Endometrial microvascular endothelial cells (primary cell): Measurements from ENCODE around the gene RBM4. TPM values are rescaled to one million over a fixed set of nuclear protein-coding genes. Genes with fewer than 3 reads are reported as not detected.
"Not testable (repeated sequence)": the region's sequence is repeated elsewhere in the genome, so short reads cannot be mapped to it uniquely, and the experiment has no call there.

ENCODE experiments used
- in situ Hi-C: cut with HindIII; loops from 2 replicates; pipeline ENCODE4 v1.10.0; 2017; ENCODE audit warnings: low sequenced_read_pairs, low pct_unique_long_range_greater_than_20kb; ENCODE audit errors: inconsistent ontology term
- total RNA-seq: library from RNA; depleted of rRNA; stranded (reverse); fragments of >200 nt; gene quantifications from one replicate; pipeline ENCODE4 v1.2.3, GENCODE V29; 2015; ENCODE audit errors: inconsistent ontology term

The RBM4 gene
- total RNA-seq, 1 donor from 2014 or later, result 135 TPM

DNA sequence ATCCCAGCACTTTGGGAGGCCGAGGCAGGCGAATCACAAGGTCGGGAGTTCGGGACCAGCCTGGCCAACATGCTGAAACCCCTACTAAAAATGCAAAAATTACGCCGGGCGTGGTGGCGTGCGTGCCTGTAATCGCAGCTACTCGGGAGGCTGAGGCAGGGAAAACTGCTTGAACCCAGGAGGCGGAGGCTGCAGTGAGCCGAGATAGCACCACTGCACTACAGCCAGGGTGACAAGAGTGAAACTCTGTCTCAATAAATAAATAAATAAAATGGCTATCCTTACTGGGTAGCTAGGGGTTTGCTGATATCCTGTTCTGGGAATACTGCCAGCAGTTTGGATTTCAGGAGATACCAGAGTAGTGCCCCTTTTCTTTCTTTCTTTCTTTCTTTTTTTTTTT, 24.4 kb upstream of the RBM4 start:
- in situ Hi-C loops, result no loop called here

GRCh38 chr11:66616379-66617154, 21.9 kb upstream of the RBM4 start, which contains the start of gene RBM14:
TSS of gene RBM14 (plus strand) at chr11:66616630. CDS start at chr11:66616721, 91 bp downstream.
- in situ Hi-C loops, result no loop called here

DNA sequence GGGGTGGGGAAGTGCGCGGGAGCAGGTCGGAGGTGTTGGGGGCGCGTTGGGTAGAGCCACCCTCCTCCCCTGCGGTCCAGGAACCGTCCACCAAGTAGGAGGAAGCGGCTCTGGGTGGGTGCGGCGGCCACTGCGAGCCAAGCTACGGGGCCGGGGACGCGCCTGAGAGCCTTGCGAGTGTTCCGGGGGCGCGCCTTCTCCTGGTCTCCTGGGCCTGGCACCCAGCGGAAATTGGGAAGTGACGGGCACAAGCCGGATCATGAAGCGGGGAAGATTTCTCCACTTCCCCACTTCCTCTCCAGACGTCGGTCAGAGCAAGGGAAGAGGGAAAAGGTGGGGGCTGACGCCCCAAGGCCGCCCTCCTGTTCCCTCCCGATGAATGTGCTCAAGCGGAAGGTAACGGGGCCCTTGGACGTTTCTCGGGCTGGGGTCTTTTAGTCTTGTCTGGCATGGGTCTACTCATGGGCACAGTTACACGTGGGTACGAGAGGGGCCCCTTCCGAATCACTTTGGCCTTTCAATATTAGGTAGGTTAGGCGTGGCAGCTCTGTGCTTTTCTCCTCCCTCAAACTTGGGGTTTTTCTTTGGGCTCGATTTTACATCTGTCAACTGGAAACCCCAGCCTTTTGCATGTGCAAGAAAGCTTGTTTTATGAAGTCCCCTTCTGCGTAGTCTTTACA, 21.2 kb upstream of the RBM4 start:
- in situ Hi-C loops, result no loop called here

DNA sequence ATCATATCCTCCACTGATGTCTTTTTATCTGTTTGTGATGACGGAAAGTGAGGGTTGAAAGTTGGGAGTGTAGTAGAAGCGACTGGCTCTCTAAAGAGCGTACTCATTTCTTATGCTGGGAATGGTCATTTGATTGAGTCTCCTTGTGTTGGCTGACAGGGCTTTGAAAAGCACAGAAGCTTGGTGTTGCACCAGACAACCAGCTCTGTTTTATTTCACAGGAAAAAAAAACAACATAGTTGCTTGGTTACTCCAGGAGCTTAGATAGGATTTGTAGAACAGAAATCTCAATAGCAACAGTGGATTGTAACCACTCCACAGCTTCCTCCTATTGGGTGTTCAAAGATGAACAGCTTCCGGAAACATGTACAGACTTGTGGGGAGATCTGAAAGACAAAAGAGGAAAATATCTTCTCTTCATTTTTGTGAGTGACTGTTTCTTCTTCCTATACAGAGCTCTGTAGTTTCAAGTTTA, 19.4 kb upstream of the RBM4 start:
- in situ Hi-C loops, result no loop called here

DNA sequence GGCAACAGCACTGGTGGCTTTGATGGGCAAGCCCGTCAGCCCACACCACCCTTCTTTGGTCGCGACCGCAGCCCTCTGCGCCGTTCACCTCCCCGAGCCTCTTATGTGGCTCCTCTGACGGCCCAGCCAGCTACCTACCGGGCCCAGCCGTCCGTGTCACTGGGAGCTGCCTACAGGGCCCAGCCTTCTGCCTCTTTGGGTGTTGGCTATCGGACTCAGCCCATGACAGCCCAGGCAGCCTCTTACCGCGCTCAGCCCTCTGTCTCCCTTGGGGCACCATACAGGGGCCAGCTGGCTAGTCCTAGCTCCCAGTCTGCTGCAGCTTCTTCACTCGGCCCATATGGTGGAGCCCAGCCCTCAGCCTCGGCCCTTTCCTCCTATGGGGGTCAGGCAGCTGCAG, 14.1 kb upstream of the RBM4 start:
- in situ Hi-C loops, result loop anchor here (10.0 kb wide), 1 partner anchor 50 kb away; the partner anchor contains the start of gene RBM4B

GRCh38 chr11:66625041-66625751, 13.3 kb upstream of the RBM4 start:
- in situ Hi-C loops, result loop anchor here (10.0 kb wide), 1 partner anchor 50 kb away; the partner anchor contains the start of gene RBM4B

GRCh38 chr11:66625752-66626149, 12.8 kb upstream of the RBM4 start:
- in situ Hi-C loops, result loop anchor here (10.0 kb wide), 1 partner anchor 49 kb away; the partner anchor contains the start of gene RBM4B

DNA sequence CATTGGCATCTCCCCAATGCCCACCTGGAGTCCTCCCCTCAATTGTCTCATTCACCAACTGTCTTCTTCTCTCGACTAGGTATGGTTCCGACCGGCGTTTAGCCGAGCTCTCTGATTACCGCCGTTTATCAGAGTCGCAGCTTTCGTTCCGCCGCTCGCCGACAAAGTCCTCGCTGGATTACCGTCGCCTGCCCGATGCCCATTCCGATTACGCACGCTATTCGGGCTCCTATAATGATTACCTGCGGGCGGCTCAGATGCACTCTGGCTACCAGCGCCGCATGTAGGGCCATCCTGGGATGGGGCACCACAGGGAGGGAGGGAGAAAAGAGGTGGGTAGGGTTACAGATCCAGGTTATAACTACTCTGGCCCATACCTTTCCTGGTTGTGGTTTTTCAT, 12.1 kb upstream of the RBM4 start:
- in situ Hi-C loops, result loop anchor here (10.0 kb wide), 1 partner anchor 48 kb away; the partner anchor contains the start of gene RBM4B

DNA sequence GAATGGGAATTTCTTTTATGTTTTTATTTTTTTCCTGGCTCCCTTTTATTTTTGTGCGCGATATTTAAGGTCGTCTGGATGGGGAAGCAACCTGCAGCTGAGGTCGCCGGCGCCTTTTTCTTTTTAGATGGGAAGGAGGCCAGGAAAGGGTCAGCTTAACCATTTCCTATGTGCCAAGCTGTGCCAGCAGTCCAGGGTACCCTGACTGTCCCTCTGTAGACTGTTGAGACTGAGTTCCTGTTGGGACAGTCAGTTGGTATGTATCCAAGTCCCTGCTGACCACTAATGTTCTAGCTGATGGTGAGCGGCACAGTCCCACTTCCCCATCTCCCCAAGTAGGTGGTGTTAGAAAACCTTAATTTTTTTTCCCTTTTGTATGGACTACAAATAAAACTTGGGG, 11.6 kb upstream of the RBM4 start:
- in situ Hi-C loops, result loop anchor here (10.0 kb wide), 1 partner anchor 48 kb away; the partner anchor contains the start of gene RBM4B

DNA sequence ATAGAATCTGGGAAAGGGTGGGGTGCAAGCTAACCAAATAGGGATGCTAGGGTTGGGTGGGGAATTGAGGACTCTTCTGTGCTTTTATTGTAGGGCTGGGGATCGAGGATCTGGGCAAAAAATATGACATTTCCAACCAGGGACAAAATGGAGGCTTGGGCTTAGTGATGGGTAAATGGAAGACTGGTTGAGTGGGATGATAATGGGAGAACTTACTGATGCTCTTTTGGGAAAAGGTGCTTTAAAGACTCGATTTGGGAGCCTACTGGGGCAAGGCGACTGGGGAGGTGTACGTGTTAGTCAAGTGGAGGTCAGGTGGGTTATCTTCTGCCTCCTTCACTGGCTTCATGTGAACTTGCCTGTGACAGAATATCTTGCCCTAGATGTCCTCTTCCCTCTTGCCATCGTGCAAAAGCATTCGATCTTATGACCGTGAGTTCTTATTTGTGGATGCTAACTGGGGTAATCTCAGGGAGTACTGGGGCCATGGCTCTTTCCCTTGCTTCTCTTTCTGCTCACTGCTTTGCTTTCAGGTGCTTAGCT, 10.4 kb upstream of the RBM4 start:
- in situ Hi-C loops, result loop anchor here (10.0 kb wide), 1 partner anchor 47 kb away; the partner anchor contains the start of gene RBM4B

DNA sequence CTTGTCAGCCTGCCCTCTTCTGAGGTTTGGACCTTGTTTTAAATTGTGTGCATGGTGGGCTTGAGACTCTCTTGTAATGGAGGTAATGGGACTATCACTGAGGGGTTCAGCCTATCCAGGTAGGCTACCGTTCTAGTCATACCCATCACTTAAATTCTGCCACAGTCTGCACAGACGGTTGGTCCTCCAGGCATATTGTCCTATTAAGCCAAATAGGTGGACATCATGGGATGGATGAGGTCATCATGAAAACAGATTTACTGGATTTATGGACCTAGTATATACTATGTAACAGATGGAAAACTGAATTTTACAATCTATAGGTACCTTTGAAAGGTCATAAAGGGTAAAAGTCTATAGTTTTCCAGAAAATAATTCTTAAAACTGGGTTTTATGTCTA, 9.1 kb upstream of the RBM4 start:
- in situ Hi-C loops, result loop anchor here (10.0 kb wide), 1 partner anchor 45 kb away; the partner anchor contains the start of gene RBM4B

DNA sequence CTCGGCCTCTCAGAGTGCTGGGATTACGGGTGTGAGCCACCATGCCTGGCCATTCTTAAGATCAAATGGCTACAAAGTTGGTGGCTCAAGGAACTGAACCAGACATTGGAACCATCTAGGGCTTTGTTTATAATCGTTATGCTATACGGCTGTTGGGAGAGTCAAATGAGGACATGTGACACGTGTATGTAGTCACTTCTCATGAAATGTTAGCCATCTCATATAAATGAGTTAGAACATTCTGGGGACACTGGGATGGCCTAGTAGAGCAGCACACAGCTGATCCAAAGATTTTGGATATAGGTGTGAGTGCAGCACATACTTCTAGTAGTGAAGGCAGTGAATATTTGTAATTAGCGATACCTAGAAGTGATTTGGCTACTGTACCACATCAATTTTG, 6.6 kb upstream of the RBM4 start:
- in situ Hi-C loops, result no loop called here

- in situ Hi-C loops, result no loop called here
Observed at GRCh38 chr11:66632952-66633351, 5.6 kb upstream of the RBM4 start.

GRCh38 chr11:66636411-66636810, 2.1 kb upstream of the RBM4 start:
- in situ Hi-C loops, result no loop called here

- in situ Hi-C loops, result no loop called here
Observed at GRCh38 chr11:66637557-66638176, 836 bp upstream of the RBM4 start.

DNA sequence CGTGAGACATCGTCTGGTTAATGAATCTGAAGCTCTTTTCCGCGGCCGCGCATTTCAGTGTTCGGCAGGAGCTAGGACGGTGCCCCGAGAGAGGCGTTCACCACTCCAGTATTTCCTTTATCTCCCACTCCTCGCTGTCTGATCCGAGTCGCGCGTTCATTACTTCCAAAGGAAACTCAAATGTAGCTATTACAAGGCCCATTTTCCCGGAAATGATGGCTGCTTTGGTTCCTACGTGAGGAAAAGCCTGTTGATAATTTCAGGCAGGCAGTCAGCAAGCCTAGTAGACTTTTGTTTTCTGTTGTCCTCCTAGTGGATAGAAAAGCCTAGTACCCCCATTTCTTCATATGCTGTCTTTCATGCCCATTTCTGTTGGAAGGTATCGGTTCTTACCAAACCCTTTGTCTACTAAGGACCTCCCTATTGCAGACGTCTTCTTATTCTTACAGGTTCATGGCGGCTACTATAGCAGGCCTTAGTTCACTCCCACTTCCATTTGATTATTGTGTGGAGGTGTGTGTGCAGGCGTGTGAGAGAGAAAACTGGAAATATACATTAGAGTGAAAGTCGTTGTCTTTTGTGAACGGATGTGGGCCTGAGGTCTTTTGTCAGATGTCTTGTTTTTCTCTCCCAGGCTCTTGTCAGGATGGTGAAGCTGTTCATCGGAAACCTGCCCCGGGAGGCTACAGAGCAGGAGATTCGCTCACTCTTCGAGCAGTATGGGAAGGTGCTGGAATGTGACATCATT, 737 bp downstream of the RBM4 start:
- in situ Hi-C loops, result no loop called here

- in situ Hi-C loops, result not testable (repeated sequence)
Observed at GRCh38 chr11:66639814-66640340, 1.4 kb downstream of the RBM4 start.

DNA sequence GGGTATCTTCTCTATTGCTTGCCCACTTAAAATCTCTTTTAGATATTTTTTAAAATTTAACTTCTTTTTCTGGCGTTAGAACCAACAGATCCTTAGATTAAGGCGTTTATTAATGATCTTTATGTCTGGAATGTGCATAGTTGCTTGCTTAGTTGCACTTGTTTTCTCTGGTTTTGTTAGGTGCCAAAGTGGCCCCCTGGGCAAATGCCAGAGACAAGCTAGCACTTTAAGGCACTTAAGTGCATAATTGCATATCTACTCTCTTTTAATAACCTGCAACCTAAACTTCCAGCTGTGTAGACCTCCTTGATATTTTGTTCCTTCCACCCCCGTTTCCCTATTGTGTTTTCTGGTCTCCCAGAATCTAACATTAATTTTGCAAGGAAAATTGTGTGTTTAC, 3.3 kb downstream of the RBM4 start:
- in situ Hi-C loops, result no loop called here
